Measurements from ENCODE around the gene ITGA2B. TPM values are rescaled to one million over a fixed set of nuclear protein-coding genes. Genes with fewer than 3 reads are reported as not detected.
A peak's percentile ranks its signal among the peaks of the same experiment; 100 is the strongest.

ITGA2B gene
- total RNA-seq, 4 donors from 2014 or later = 0.14 to 0.32 TPM; not detected in 2

DNA sequence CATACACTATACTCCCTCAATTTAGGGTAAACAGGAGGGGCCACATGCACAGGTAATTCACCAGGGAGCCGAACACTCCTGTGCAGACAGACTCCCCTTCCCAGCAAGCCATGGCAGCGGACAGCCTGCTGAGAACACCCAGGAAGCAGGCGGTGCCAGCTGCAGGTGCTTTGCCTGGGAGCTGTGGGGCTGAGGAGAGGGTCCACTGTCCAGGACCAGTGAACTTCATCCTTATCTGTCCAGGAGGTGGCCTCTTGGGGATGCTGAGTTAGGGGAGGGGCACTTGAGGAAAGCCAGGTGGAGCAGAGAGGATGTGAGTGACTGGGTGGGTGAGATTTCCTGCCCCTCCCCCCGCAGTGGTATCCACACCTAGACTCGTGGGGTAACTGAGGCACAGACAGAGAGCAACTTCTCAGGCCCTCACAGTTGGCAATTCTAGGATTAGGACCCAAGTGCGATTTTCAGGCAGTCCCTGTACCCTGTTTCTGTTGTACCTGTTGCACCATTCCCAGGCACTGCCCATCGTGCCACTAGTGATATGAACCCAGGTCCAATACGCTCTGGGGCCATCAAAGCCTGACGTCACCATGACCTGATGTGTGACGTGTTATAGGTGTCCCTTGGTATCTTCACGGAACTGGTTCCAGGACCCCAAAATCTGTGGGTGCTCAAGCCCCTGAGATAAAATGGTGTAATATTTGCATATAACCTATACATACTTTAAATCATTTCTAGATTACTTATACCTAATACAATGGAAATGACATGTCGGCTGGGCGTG lies 43.2 kb downstream of the ITGA2B start:
- Histone ChIP-seq H3K4me1 (peaks cover 7 to 24% (median 18%) of the 10 kb centered on the region in 4 donors), H3K4me3 (peak overlapping the region; percentile 57 to 98 (median 86)), H3K27me3 (no peaks in the 10 kb centered on the region), H3K27ac (peak overlapping the region; percentile 89 to 97 (median 94)), H3K36me3 (no peaks in the 10 kb centered on the region), H3K9me3 (no peaks in the 10 kb centered on the region)
- 70 to 100% methylated on average over 1 to 13 of the region's 13 CpGs for WGBS, 2 donors (ENCODE audit: low coverage in 1 of 2)
- no peak for DNase-seq
- intact Hi-C loops (cut with DNase I; ENCODE audit: low total_unique reads) (no loop called here), in situ Hi-C loops (cut with MboI; ENCODE audit: low pct_ligation_motif_present in 1 of 4, low pct_unique_long_range_greater_than_20kb in 1 of 4, low sequenced_read_pairs in 3 of 4) (no loop called here)
- TF ChIP-seq EP300 (IDR thresholded peaks at IDR 0.05; ENCODE audit: low read depth) = no peak
- no peak for TF ChIP-seq POLR2AphosphoS5 (IDR thresholded peaks at IDR 0.05)
- TF ChIP-seq, protein P1, sequence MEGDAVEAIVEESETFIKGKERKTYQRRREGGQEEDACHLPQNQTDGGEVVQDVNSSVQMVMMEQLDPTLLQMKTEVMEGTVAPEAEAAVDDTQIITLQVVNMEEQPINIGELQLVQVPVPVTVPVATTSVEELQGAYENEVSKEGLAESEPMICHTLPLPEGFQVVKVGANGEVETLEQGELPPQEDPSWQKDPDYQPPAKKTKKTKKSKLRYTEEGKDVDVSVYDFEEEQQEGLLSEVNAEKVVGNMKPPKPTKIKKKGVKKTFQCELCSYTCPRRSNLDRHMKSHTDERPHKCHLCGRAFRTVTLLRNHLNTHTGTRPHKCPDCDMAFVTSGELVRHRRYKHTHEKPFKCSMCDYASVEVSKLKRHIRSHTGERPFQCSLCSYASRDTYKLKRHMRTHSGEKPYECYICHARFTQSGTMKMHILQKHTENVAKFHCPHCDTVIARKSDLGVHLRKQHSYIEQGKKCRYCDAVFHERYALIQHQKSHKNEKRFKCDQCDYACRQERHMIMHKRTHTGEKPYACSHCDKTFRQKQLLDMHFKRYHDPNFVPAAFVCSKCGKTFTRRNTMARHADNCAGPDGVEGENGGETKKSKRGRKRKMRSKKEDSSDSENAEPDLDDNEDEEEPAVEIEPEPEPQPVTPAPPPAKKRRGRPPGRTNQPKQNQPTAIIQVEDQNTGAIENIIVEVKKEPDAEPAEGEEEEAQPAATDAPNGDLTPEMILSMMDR (IDR thresholded peaks at IDR 0.05) = no peak
- no peak for TF ChIP-seq POLR2A (IDR thresholded peaks at IDR 0.05)

DNA sequence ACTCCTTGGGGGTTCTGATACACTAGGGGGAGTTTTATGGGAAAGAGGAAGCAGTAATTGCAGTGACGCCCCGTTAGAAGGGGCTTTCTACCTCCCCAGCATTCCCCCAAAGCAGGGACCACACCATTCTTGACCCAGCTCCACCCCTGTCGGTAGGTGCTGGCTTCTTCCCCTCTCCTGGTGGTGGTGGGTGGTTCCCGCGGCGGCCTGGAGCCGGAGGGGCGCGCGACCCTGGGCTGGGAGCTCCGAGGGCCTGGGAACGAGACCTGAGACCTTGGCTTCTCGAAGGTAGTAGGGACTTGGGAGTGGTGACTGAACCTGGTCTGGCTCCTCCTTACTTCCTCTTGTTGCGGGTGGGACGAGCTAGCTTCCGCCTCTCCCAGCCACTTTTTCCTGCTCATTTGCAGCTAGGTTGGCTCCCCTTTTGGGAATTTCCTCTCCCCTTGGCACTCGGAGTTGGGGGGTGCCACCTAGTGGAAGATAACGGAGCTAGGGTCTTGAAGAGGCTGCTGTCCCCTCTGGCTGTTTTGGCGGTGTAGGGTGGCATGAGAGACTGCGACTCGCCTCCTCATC lies 43.9 kb downstream of the ITGA2B start:
- peaks cover 7 to 24% (median 18%) of the 10 kb centered on the region in 4 donors for H3K4me1 ChIP-seq
- no peaks in the 10 kb centered on the region for H3K36me3 ChIP-seq
- peak overlapping the region; percentile 89 to 97 (median 94) for H3K27ac ChIP-seq
- in situ Hi-C loops (cut with MboI; ENCODE audit: low pct_ligation_motif_present in 1 of 4, low pct_unique_long_range_greater_than_20kb in 1 of 4, low sequenced_read_pairs in 3 of 4) (no loop called here), intact Hi-C loops (cut with DNase I; ENCODE audit: low total_unique reads) (no loop called here)
- TF ChIP-seq EP300 (IDR thresholded peaks at IDR 0.05; ENCODE audit: low read depth) = no peak
- TF ChIP-seq POLR2AphosphoS5 (IDR thresholded peaks at IDR 0.05) = peak in 1 of 3 donors; percentile 13
- peak; percentile 70 for TF ChIP-seq POLR2A (IDR thresholded peaks at IDR 0.05)
- TF ChIP-seq, protein P1 (IDR thresholded peaks at IDR 0.05) = peak; percentile 24 to 37 (median 29)
- WGBS, 2 donors (ENCODE audit: low coverage in 1 of 2) = 3% methylated on average over 18 of the region's 21 CpGs; no CpG with 5 or more reads in 1 of the 2 donors
- DNase-seq = peak; percentile 66
- H3K4me3 ChIP-seq = peak overlapping the region; percentile 57 to 98 (median 86)
- H3K9me3 ChIP-seq = no peaks in the 10 kb centered on the region
- no peaks in the 10 kb centered on the region for H3K27me3 ChIP-seq

DNA sequence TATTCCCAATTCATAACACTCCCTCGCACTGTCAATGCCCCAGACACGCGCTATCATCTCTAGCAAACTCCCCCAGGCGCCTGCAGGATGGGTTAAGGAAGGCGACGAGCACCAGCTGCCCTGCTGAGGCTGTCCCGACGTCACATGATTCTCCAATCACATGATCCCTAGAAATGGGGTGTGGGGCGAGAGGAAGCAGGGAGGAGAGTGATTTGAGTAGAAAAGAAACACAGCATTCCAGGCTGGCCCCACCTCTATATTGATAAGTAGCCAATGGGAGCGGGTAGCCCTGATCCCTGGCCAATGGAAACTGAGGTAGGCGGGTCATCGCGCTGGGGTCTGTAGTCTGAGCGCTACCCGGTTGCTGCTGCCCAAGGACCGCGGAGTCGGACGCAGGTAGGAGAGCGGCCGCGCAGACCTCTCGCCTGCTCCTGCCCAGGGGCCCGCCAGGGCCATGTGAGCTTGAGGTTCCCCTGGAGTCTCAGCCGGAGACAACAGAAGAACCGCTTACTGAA lies 44.5 kb downstream of the ITGA2B start, which contains the start of gene GRN:
Gene GRN (plus strand): TSS at position 364 of the 515 bp plus-strand sequence. CDS start 3,863 bp downstream, outside the sequence.
- H3K4me3 ChIP-seq = peak within 1 kb of the TSS; percentile 57 to 98 (median 86)
- in situ Hi-C loops (cut with MboI; ENCODE audit: low pct_ligation_motif_present in 1 of 4, low pct_unique_long_range_greater_than_20kb in 1 of 4, low sequenced_read_pairs in 3 of 4) = no loop called here
- no peaks in the 10 kb centered on the region for H3K36me3 ChIP-seq
- H3K27me3 ChIP-seq = no peaks in the 10 kb centered on the region
- 0% methylated on average over 1 to 26 of the region's 26 CpGs for WGBS, 2 donors (ENCODE audit: low coverage in 1 of 2)
- H3K9me3 ChIP-seq = no peaks in the 10 kb centered on the region
- TF ChIP-seq EP300 (IDR thresholded peaks at IDR 0.05; ENCODE audit: low read depth) (no peak), POLR2A (IDR thresholded peaks at IDR 0.05) (peak; percentile 91), POLR2AphosphoS5 (IDR thresholded peaks at IDR 0.05) (peak; percentile 88 to 92 (median 89))
- TF ChIP-seq, protein P1 (IDR thresholded peaks at IDR 0.05) = no peak
- DNase-seq = peak; percentile 95
- peak within 1 kb of the TSS; percentile 89 to 97 (median 94) for H3K27ac ChIP-seq
- intact Hi-C loops (cut with DNase I; ENCODE audit: low total_unique reads) = no loop called here
- peaks cover 7 to 24% (median 18%) of the 10 kb centered on the region in 4 donors for H3K4me1 ChIP-seq
